Gastrocnemius medialis (tissue), 4 donors: ENCODE data around the gene URB2.

ENCODE experiments used
- CTCF ChIP-seq, 5 experiments: fragments of 450-650 bp in 3 of 5; fragments of 200-600 bp in 2 of 5; sonication (generic) in 2 of 5; IDR thresholded peaks in 4 of 5; conservative IDR thresholded peaks in 1 of 5; 1 replicate in 4 of 5; 2 replicates in 1 of 5; pipeline ENCODE4 v1.5.1; 2016 to 2019; ENCODE audit warnings: antibody characterized with exemption in 5 of 5, mild to moderate bottlenecking in 3 of 5, moderate library complexity in 3 of 5
- POLR2A ChIP-seq, 2 donors: fragments of 450-650 bp; IDR thresholded peaks; one replicate each; pipeline ENCODE4 v1.6.1; 2017; ENCODE audit warnings: antibody characterized with exemption in 2 of 2, mild to moderate bottlenecking in 2 of 2, moderate library complexity in 2 of 2

GRCh38 chr1:229582011-229582694 lies 43.9 kb upstream of the URB2 start:
- TF ChIP-seq CTCF (IDR thresholded peaks at IDR 0.05 in 4 of 5, conservative IDR thresholded peaks at IDR 0.05 in 1 of 5) (no peak), POLR2A (IDR thresholded peaks at IDR 0.05) (no peak)
